Measurements from ENCODE around the gene AGTRAP. TPM values are rescaled to one million over a fixed set of nuclear protein-coding genes. Genes with fewer than 3 reads are reported as not detected.

The AGTRAP gene
- total RNA-seq, 2 donors from 2014 or later, result 18.2 to 34.9 TPM

DNA sequence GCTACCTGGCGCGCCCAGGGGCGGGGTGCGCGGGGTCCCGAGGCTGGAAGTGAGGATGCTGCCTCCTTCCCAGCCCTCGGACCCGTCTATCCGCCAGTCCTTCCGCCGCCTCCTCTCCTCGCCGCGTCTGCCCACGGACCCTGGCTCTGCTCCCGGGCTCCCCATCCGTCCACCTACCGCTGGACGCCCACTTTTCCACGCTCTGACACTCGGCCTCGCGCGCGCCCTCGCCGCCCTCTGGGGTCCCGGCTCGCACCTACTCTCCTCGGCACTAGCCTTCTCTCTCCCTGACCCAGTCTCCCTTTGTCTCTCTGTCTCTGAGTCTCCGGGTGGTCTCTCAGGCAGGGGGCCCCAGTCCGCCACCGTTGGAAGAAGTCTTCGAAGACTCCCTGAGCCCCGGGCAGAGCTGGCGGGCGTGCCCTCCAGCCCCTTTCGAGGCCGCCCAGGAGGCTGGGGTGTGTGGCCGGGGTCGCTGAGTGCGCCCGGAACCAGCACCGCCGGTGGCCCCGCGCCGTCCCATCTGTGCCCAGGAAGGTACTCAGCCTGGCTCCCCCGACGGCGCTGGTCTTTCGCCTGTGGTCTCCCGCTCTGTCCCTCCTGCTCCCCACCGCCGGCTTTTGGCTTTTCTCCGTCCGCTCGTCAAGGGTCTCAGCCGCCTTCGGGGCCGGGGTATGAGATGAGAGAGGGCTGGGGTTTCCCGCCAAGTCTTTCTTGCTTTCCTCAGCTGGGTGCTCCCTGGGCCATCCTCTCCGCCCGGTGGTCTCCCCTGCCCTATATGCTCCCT is 43.8 kb upstream of the AGTRAP start:
- TF ChIP-seq, protein P1, sequence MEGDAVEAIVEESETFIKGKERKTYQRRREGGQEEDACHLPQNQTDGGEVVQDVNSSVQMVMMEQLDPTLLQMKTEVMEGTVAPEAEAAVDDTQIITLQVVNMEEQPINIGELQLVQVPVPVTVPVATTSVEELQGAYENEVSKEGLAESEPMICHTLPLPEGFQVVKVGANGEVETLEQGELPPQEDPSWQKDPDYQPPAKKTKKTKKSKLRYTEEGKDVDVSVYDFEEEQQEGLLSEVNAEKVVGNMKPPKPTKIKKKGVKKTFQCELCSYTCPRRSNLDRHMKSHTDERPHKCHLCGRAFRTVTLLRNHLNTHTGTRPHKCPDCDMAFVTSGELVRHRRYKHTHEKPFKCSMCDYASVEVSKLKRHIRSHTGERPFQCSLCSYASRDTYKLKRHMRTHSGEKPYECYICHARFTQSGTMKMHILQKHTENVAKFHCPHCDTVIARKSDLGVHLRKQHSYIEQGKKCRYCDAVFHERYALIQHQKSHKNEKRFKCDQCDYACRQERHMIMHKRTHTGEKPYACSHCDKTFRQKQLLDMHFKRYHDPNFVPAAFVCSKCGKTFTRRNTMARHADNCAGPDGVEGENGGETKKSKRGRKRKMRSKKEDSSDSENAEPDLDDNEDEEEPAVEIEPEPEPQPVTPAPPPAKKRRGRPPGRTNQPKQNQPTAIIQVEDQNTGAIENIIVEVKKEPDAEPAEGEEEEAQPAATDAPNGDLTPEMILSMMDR (IDR thresholded peaks at IDR 0.05), result no peak
- Histone ChIP-seq H3K36me3 (no peaks in the 10 kb centered on the region), H3K9ac (ENCODE audit: low read depth in 2 of 2, low read length in 2 of 2) (no peak overlapping the region), H3K27me3 (peaks cover 40% of the 10 kb centered on the region), H3K4me1 (peaks cover 3% of the 10 kb centered on the region), H3K9me3 (no peaks in the 10 kb centered on the region), H3K27ac (no peak overlapping the region), H3K4me3 (no peak overlapping the region)
- intact Hi-C loops (cut with DNase I), result no loop called here
- DNase-seq, result no peak

DNA sequence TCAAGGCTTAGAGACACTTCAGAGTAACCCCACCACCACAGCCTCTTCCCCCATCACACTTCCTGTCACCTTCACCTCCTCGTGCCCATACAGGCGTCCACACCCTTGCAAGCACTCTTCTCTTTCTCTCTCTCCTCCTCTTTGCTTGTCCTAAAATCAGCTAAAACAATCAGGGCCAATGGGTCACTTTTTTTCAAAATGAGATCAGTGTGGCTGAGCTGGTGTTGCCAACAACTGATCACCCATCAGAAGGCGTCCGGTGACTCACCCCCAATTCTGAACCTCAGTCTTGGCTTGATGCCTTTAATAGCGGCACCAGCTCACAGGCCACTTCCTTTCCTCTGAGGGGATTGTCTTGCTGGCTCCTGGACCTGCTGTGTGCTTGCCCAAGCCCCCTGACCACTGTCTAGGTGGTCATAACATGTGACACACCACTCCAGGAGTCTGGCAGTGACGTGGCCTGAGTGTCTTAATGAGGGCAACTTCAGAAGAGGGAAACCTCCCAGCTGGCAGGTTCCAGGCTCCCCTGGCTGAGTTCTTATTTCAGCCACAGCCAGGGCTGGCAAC is 42.8 kb upstream of the AGTRAP start:
- DNase-seq, result peak; percentile 23
- intact Hi-C loops (cut with DNase I), result no loop called here
- no peaks in the 10 kb centered on the region for H3K9me3 ChIP-seq
- no peak overlapping the region for H3K27ac ChIP-seq
- H3K36me3 ChIP-seq, result no peaks in the 10 kb centered on the region
- no peak overlapping the region for H3K9ac ChIP-seq (ENCODE audit: low read depth in 2 of 2, low read length in 2 of 2)
- no peak overlapping the region for H3K4me3 ChIP-seq
- H3K4me1 ChIP-seq, result peaks cover 3% of the 10 kb centered on the region
- peaks cover 40% of the 10 kb centered on the region for H3K27me3 ChIP-seq
- TF ChIP-seq, protein P1 (IDR thresholded peaks at IDR 0.05), result no peak

DNA sequence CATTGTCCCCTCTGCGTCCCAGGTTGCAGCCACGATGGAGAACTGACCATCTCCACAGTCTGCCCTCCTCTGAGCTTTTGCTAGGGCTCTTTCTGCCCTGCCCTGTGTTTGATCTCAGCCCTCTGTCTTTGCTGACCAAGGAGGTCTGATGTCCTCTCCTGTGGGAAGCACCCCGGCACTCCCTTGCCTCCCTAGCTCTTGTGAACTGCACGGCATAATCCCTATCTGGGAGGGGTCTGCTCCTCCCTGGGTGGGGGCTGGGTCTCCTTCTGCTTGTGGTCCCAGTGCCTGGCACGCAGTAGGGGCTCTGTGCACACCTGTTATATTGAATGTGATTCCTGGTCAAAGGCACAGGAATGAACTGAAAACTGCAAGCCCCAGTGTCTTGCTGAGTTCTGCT is 42.0 kb upstream of the AGTRAP start:
- H3K36me3 ChIP-seq, result no peaks in the 10 kb centered on the region
- TF ChIP-seq, protein P1 (IDR thresholded peaks at IDR 0.05), result no peak
- no peaks in the 10 kb centered on the region for H3K9me3 ChIP-seq
- H3K9ac ChIP-seq (ENCODE audit: low read depth in 2 of 2, low read length in 2 of 2), result no peak overlapping the region
- H3K27ac ChIP-seq, result no peak overlapping the region
- intact Hi-C loops (cut with DNase I), result no loop called here
- H3K27me3 ChIP-seq, result peaks cover 40% of the 10 kb centered on the region
- peaks cover 3% of the 10 kb centered on the region for H3K4me1 ChIP-seq
- DNase-seq, result no peak
- H3K4me3 ChIP-seq, result no peak overlapping the region

DNA sequence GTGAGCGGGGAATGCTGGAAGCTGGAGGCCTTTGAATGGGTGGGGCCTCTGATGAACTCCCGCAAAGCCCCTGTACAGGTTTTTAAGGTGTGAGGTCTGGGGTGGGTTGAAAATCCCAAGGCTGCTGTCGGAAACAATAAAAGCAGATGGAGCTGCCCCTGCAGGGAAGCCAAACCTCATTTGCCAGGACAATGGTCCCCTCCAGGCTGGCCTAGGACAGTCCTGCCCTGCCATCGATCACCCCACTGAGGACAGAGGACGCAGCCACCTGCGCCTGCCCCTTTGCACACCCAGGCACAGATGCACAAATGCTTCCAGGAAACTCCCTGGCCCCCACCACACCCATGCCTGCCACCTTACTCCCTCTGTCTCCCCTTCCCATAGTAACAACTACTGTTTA is 40.1 kb upstream of the AGTRAP start:
- intact Hi-C loops (cut with DNase I), result no loop called here
- Histone ChIP-seq H3K4me1 (no peaks in the 10 kb centered on the region), H3K4me3 (no peak overlapping the region), H3K27me3 (peaks cover 31% of the 10 kb centered on the region), H3K27ac (no peak overlapping the region), H3K9me3 (no peaks in the 10 kb centered on the region), H3K36me3 (no peaks in the 10 kb centered on the region), H3K9ac (ENCODE audit: low read depth in 2 of 2, low read length in 2 of 2) (no peak overlapping the region)
- DNase-seq, result no peak
- TF ChIP-seq, protein P1 (IDR thresholded peaks at IDR 0.05), result no peak

DNA sequence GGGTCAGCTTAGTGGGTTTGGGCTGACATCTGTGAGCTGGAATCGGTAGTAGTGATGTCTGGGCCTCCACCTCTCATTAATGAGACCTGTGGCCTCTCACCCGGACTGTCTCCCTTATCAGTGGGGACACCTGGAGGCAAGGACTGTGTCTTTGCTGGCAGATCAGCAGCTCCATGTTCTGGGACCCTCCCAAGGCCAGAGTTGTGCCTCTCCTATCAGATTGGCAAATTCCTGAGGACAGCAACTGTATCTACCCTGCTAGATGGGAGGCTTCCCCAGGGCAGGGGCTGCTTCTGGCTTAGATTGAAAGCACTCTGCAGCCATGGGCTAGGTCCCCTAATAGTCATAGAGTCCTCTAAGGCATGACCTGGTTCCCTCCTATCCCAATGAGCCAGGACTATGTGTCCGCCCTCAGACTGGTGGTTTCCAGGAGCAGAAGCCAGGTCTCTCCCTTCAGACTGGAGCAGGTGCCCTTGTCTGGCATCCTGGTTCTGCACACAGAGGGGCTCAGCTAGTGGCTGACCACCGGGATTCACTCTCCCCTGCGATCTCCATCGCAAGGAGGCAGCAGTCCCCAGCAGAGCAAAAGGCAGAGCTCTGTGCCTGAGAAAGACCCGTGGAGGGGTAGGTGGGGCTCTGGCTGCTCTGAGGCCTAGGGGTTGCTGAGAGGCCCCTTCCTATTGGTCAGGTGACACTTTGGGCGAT is 38.6 kb upstream of the AGTRAP start:
- Histone ChIP-seq H3K36me3 (no peaks in the 10 kb centered on the region), H3K9ac (ENCODE audit: low read depth in 2 of 2, low read length in 2 of 2) (no peak overlapping the region), H3K4me3 (no peak overlapping the region), H3K27ac (no peak overlapping the region), H3K9me3 (no peaks in the 10 kb centered on the region), H3K27me3 (peaks cover 16% of the 10 kb centered on the region), H3K4me1 (no peaks in the 10 kb centered on the region)
- no peak for DNase-seq
- intact Hi-C loops (cut with DNase I), result no loop called here
- TF ChIP-seq, protein P1 (IDR thresholded peaks at IDR 0.05), result no peak
